Measurements from ENCODE around the gene CPM. TPM values are rescaled to one million over a fixed set of nuclear protein-coding genes. Genes with fewer than 3 reads are reported as not detected.

Gene CPM
- polyA plus RNA-seq, 1 experiment, result 5.8 TPM

- H3K4me3 ChIP-seq (ENCODE audit: low read depth, low read length), result no peak overlapping the region
- DNase-seq (ENCODE audit: low read depth), result no peak
- no peak for TF ChIP-seq CTCF (IDR thresholded peaks at IDR 0.05; ENCODE audit: insufficient read depth, low read depth, low read length)
- POLR2A ChIA-PET, result no interaction called here
- H3K27me3 ChIP-seq (ENCODE audit: control insufficient read depth, insufficient read depth, low read length), result no peaks in the 10 kb centered on the region; the same call in 1 of the 2 replicates
- CTCF ChIA-PET, result interaction anchor here (1.6 kb wide), 1 partner anchor 11 kb away, joined by 4 read pairs; no protein-coding TSS in a partner anchor
- no peaks in the 10 kb centered on the region for H3K36me3 ChIP-seq (ENCODE audit: control insufficient read depth, insufficient read depth, low read length)
Observed at GRCh38 chr12:68877583-68877982, 55.4 kb downstream of the CPM start.

- H3K4me3 ChIP-seq (ENCODE audit: low read depth, low read length), result no peak overlapping the region
- no peak for DNase-seq (ENCODE audit: low read depth)
- H3K27me3 ChIP-seq (ENCODE audit: control insufficient read depth, insufficient read depth, low read length), result no peaks in the 10 kb centered on the region; the same call in 1 of the 2 replicates
- TF ChIP-seq CTCF (IDR thresholded peaks at IDR 0.05; ENCODE audit: insufficient read depth, low read depth, low read length), result no peak
- ChIA-PET POLR2A (interaction anchor here (0.7 kb wide), 1 partner anchor 39 kb away, joined by 5 read pairs; no protein-coding TSS in a partner anchor), CTCF (interaction anchor here (1.1 to 1.6 kb wide), 2 partner anchors 9 to 22 kb away, joined by 3 to 4 read pairs; no protein-coding TSS in a partner anchor)
- no peaks in the 10 kb centered on the region; the same call in 1 of the 2 replicates for H3K36me3 ChIP-seq (ENCODE audit: control insufficient read depth, insufficient read depth, low read length)
Observed at GRCh38 chr12:68876461-68876860, 56.5 kb downstream of the CPM start.

DNA sequence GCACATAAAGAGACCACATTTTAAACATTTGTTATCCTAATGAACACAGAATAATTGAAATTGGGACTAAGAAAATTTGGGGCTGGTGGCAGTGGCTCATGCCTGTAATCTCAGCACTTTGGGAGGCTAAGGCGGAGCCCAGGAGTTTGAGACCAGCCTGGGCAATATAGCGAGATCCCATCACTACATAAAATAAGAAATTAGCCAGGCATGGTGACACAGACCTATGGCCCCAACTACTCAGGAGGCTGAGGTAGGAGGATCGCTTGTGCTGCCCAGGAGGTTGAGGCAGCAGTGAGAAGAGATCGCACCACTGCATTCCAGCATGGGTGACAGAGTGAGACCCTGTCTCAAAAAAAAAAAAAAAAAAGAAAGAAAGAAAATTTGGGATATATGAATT lies 59.7 kb downstream of the CPM start:
- CTCF ChIA-PET, result interaction anchor here (1.2 kb wide), 1 partner anchor 197 kb away, joined by 4 read pairs; no protein-coding TSS in a partner anchor

GRCh38 chr12:68871921-68872320 lies 61.0 kb downstream of the CPM start:
- POLR2A ChIA-PET, result no interaction called here
- Histone ChIP-seq H3K27me3 (ENCODE audit: control insufficient read depth, insufficient read depth, low read length) (no peaks in the 10 kb centered on the region; the same call in 1 of the 2 replicates), H3K4me3 (ENCODE audit: low read depth, low read length) (no peak overlapping the region), H3K36me3 (ENCODE audit: control insufficient read depth, insufficient read depth, low read length) (peaks cover 2% of the 10 kb centered on the region; the same call in 1 of the 2 replicates)
- peak; percentile 41 for TF ChIP-seq CTCF (IDR thresholded peaks at IDR 0.05; ENCODE audit: insufficient read depth, low read depth, low read length)
- no peak for DNase-seq (ENCODE audit: low read depth)
- CTCF ChIA-PET, result interaction anchor here (0.6 to 0.7 kb wide), 3 partner anchors 8 to 1993 kb away, joined by 3 to 4 read pairs (median 3); no protein-coding TSS in a partner anchor

More for the DNA sequence above, 59.7 kb downstream of the CPM start:
- no peak overlapping the region for H3K4me3 ChIP-seq (ENCODE audit: low read depth, low read length)
- DNase-seq (ENCODE audit: low read depth), result no peak
- no peak for TF ChIP-seq CTCF (IDR thresholded peaks at IDR 0.05; ENCODE audit: insufficient read depth, low read depth, low read length)
- no peaks in the 10 kb centered on the region; the same call in 1 of the 2 replicates for H3K27me3 ChIP-seq (ENCODE audit: control insufficient read depth, insufficient read depth, low read length)
- POLR2A ChIA-PET, result no interaction called here
- H3K36me3 ChIP-seq (ENCODE audit: control insufficient read depth, insufficient read depth, low read length), result peaks cover 2% of the 10 kb centered on the region; the same call in 1 of the 2 replicates

DNA sequence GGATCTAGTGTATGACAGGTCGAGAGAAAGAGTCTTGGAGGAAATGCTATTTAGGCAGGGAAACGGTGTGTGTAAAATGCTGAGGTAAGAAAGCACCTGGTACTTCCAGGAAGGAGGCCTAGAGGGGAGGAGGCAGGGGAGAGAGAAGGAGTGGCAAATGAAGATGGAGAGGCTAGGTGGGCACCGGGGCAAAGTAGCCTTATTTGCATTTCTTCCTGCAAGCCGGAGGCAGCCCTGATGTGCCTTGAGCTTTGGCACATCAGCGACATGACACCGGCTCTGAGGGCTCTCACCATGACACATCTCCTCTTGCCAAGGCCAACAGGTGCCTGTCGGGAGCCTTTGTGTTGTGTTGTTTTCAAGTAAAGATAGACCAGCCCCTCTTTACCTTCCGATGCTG lies 61.6 kb downstream of the CPM start:
- no peaks in the 10 kb centered on the region; the same call in 1 of the 2 replicates for H3K27me3 ChIP-seq (ENCODE audit: control insufficient read depth, insufficient read depth, low read length)
- no peak overlapping the region for H3K4me3 ChIP-seq (ENCODE audit: low read depth, low read length)
- POLR2A ChIA-PET, result no interaction called here
- TF ChIP-seq CTCF (IDR thresholded peaks at IDR 0.05; ENCODE audit: insufficient read depth, low read depth, low read length), result no peak
- CTCF ChIA-PET, result no interaction called here
- H3K36me3 ChIP-seq (ENCODE audit: control insufficient read depth, insufficient read depth, low read length), result peaks cover 2% of the 10 kb centered on the region; the same call in 1 of the 2 replicates
- no peak for DNase-seq (ENCODE audit: low read depth)
